Measurements from ENCODE around the gene NOX4.

DNA sequence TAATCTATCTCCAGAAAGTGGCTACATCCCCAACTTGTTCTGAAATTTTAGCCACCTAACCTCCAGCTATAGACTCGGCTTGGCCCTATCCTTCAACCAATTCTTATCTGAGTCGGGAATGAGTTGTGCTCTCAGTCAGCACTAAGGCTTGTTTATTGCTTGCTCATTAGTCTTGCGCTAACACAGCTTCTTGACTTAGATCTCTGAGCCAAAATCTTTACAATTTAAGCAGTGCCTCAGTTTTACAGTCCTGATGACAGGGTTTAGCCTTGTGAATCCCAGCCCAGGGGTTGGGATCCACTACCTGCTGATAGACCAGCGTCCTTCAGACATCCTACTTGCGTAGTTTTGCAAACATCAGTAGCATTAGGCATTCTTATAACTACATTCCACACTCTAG, 144.6 kb downstream of the NOX4 start:
- TF ChIP-seq, protein P1, sequence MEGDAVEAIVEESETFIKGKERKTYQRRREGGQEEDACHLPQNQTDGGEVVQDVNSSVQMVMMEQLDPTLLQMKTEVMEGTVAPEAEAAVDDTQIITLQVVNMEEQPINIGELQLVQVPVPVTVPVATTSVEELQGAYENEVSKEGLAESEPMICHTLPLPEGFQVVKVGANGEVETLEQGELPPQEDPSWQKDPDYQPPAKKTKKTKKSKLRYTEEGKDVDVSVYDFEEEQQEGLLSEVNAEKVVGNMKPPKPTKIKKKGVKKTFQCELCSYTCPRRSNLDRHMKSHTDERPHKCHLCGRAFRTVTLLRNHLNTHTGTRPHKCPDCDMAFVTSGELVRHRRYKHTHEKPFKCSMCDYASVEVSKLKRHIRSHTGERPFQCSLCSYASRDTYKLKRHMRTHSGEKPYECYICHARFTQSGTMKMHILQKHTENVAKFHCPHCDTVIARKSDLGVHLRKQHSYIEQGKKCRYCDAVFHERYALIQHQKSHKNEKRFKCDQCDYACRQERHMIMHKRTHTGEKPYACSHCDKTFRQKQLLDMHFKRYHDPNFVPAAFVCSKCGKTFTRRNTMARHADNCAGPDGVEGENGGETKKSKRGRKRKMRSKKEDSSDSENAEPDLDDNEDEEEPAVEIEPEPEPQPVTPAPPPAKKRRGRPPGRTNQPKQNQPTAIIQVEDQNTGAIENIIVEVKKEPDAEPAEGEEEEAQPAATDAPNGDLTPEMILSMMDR (IDR thresholded peaks at IDR 0.05) = no peak
- TF ChIP-seq POLR2AphosphoS5 (IDR thresholded peaks at IDR 0.05) = no peak
